Activated naive CD4-positive, alpha-beta T cell treated with anti-CD3 and anti-CD28 coated beads, Interleukin-2, amount 50 U/mL, for 72 hours (primary cell): ENCODE data around the gene UQCC5. TPM values are rescaled to one million over a fixed set of nuclear protein-coding genes. Genes with fewer than 3 reads are reported as not detected.

Source experiments
- ATAC-seq, 2 donors: fragments of 150-1000 bp; cut with Tn5 transposase; 2 replicates each; pipeline ENCODE4 v1.10.0; 2021; ENCODE audit warnings: mild to moderate bottlenecking in 2 of 2, moderate library complexity in 2 of 2
- DNase-seq, 2 donors: peaks; one replicate each; pipeline ENCODE4 v3.0.0; 2021 to 2022; ENCODE audit warnings: low spot score in 2 of 2
- H3K27ac Mint-ChIP-seq, 2 donors: one replicate each; pipeline ENCODE4 v1.8.0; 2022; ENCODE audit warnings: mild to moderate bottlenecking in 2 of 2, mixed read lengths in 2 of 2
- H3K36me3 Mint-ChIP-seq, 2 donors: one replicate each; pipeline ENCODE4 v1.8.0; 2022; ENCODE audit warnings: mixed read lengths in 2 of 2
- H3K9me3 Mint-ChIP-seq, 2 donors: one replicate each; pipeline ENCODE4 v1.8.0; 2022; ENCODE audit warnings: mixed read lengths in 2 of 2
- total RNA-seq, 2 donors: library from RNA; stranded (reverse); gene quantifications; one replicate each; pipeline ENCODE4 v1.2.3, GENCODE V29; 2022

Gene UQCC5
- total RNA-seq = 10 to 100 TPM; 14.1 to 16.8 TPM

- ATAC-seq = peak; percentile 90 to 92
- Mint-ChIP-seq H3K36me3 (peaks cover 31 to 36% of the 10 kb centered on the region in 2 donors), H3K9me3 (peaks cover 0 to 5% of the 10 kb centered on the region in 2 donors), H3K27ac (peak within 1 kb of the TSS; percentile 93 to 99)
- DNase-seq = peak; percentile 97 to 99
These were observed at the start of gene UQCC5 for GRCh38 chr3:52536369-52537164. TSS of gene UQCC5 (plus strand) at chr3:52536605. CDS start at chr3:52536756, 151 bp downstream.

GRCh38 chr3:52487050-52487787 lies 49.2 kb upstream of the UQCC5 start:
- no peaks in the 10 kb centered on the region for H3K9me3 Mint-ChIP-seq
- H3K36me3 Mint-ChIP-seq = peaks cover 0 to under 1% of the 10 kb centered on the region in 2 donors
- DNase-seq (no peak), ATAC-seq (no peak)
- peak overlapping the region in 1 of 2 donors; percentile 55 for H3K27ac Mint-ChIP-seq

- Mint-ChIP-seq H3K36me3 (peaks cover 0 to 4% of the 10 kb centered on the region in 2 donors), H3K27ac (peak overlapping the region in 1 of 2 donors; percentile 55), H3K9me3 (no peaks in the 10 kb centered on the region)
- DNase-seq (no peak), ATAC-seq (no peak)
These were observed 48.4 kb upstream of the UQCC5 start for GRCh38 chr3:52487788-52488691.

GRCh38 chr3:52488746-52489145 lies 47.7 kb upstream of the UQCC5 start:
- Mint-ChIP-seq H3K27ac (no peak overlapping the region), H3K9me3 (no peaks in the 10 kb centered on the region), H3K36me3 (peaks cover 0 to 4% of the 10 kb centered on the region in 2 donors)
- DNase-seq (no peak), ATAC-seq (no peak)

- no peak overlapping the region for H3K27ac Mint-ChIP-seq
- H3K36me3 Mint-ChIP-seq = peaks cover 0 to 4% of the 10 kb centered on the region in 2 donors
- no peak for ATAC-seq
- DNase-seq = no peak
- no peaks in the 10 kb centered on the region for H3K9me3 Mint-ChIP-seq
These were observed 47.0 kb upstream of the UQCC5 start for GRCh38 chr3:52489453-52489852.

- H3K36me3 Mint-ChIP-seq = peaks cover 0 to 4% of the 10 kb centered on the region in 2 donors
- no peaks in the 10 kb centered on the region for H3K9me3 Mint-ChIP-seq
- ATAC-seq (no peak), DNase-seq (no peak)
- no peak overlapping the region for H3K27ac Mint-ChIP-seq
These were observed 46.1 kb upstream of the UQCC5 start for GRCh38 chr3:52490035-52490938.

GRCh38 chr3:52490939-52491526 lies 45.4 kb upstream of the UQCC5 start:
- Mint-ChIP-seq H3K27ac (peak overlapping the region in 1 of 2 donors; percentile 68), H3K36me3 (peaks cover 0 to 4% of the 10 kb centered on the region in 2 donors), H3K9me3 (no peaks in the 10 kb centered on the region)
- ATAC-seq (no peak), DNase-seq (no peak)

- no peak for ATAC-seq
- Mint-ChIP-seq H3K9me3 (no peaks in the 10 kb centered on the region), H3K36me3 (peaks cover 0 to 4% of the 10 kb centered on the region in 2 donors), H3K27ac (no peak overlapping the region)
- DNase-seq = no peak
These were observed 44.3 kb upstream of the UQCC5 start for GRCh38 chr3:52492059-52492458.

GRCh38 chr3:52493232-52494017 lies 43.0 kb upstream of the UQCC5 start:
- H3K36me3 Mint-ChIP-seq = peaks cover 0 to 4% of the 10 kb centered on the region in 2 donors
- ATAC-seq = no peak
- H3K27ac Mint-ChIP-seq = peak overlapping the region in 1 of 2 donors; percentile 44

GRCh38 chr3:52494445-52494844 lies 42.0 kb upstream of the UQCC5 start:
- no peaks in the 10 kb centered on the region for H3K9me3 Mint-ChIP-seq
- H3K36me3 Mint-ChIP-seq = peaks cover 0 to 4% of the 10 kb centered on the region in 2 donors
- H3K27ac Mint-ChIP-seq = peak overlapping the region in 1 of 2 donors; percentile 81
- no peak for DNase-seq
- no peak for ATAC-seq

More at GRCh38 chr3:52493232-52494017, 43.0 kb upstream of the UQCC5 start:
- no peak for DNase-seq
- H3K9me3 Mint-ChIP-seq = no peaks in the 10 kb centered on the region

GRCh38 chr3:52494886-52495495 lies 41.4 kb upstream of the UQCC5 start, which contains the start of gene STAB1:
TSS of gene STAB1 (plus strand) at chr3:52495338. CDS start at chr3:52495414, 76 bp downstream.
- peaks cover 0 to 4% of the 10 kb centered on the region in 2 donors for H3K36me3 Mint-ChIP-seq
- DNase-seq = no peak
- peak in 1 of 2 donors; percentile 2 for ATAC-seq
- H3K27ac Mint-ChIP-seq = peak within 1 kb of the TSS in 1 of 2 donors; percentile 81
- no peaks in the 10 kb centered on the region for H3K9me3 Mint-ChIP-seq

GRCh38 chr3:52495777-52496602 lies 40.4 kb upstream of the UQCC5 start:
- DNase-seq (no peak), ATAC-seq (no peak)
- peaks cover 0 to 4% of the 10 kb centered on the region in 2 donors for H3K36me3 Mint-ChIP-seq
- H3K9me3 Mint-ChIP-seq = no peaks in the 10 kb centered on the region
- no peak overlapping the region for H3K27ac Mint-ChIP-seq
